GM19239 (cell line): ENCODE results near the gene RREB1.

Experiments used
- DNase-seq: peaks from one replicate; pipeline ENCODE4 v3.0.0; 2011; ENCODE audit warnings: low spot score; ENCODE audit not compliant: insufficient read length
- FAIRE-seq: peaks from 2 replicates; lab custom pipeline; 2011; peaks lifted over from hg19 to GRCh38; lab: Jason Lieb, UNC

RREB1 gene

DNA sequence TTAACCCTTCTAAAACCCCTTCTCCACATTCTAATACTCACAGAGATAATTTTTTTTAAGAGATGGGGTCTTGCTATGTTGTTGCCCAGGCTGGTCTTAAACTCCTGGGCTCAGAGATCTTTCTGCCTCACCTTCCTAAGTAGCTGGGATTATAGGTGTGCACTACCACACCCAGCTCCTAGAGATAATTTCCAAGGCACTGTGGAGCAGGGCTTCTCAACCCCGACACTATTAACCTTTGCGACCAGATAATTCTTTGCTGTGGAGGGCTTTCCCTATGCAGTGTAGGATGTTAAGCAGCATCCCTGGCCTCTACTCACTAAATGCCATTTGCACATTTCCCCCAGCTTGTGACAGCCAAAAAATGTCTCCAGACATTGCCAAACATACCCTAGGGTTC, 8.8 kb upstream of the RREB1 start:
- no peak for DNase-seq
- FAIRE-seq, result no peak

DNA sequence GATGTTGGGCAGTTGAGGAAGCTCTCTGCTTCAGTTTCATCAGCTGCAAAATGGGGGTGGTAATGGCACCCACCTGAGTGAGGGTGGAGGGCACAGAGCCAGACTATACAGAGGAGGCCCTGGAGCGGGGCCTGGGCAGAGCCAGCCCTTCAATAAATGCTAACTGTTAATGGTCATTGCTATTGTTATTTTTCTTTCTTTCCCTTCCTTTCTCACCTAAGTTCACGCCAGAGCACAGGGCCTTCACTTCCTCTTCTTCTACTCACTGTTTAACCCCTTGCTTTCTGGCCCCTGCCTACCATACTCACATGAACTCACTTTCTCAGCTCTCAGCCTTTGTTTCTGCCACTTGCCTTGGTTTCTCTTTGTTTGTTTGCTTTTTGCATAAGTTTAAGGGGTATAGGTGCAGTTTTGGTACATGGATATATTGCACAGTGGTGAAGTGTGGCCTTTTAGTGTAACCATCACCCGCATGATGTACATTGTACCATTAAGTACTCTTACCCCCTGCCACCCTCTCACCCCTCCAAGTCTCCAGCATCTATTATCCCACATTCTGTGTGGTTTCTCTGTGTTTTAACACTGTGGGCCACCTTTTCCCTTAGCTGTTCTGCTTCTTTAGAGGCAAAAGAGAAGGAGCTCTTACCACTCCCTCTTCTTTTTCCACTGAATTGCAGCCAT, 7.5 kb upstream of the RREB1 start:
- DNase-seq (no peak), FAIRE-seq (peak; percentile 68)

DNA sequence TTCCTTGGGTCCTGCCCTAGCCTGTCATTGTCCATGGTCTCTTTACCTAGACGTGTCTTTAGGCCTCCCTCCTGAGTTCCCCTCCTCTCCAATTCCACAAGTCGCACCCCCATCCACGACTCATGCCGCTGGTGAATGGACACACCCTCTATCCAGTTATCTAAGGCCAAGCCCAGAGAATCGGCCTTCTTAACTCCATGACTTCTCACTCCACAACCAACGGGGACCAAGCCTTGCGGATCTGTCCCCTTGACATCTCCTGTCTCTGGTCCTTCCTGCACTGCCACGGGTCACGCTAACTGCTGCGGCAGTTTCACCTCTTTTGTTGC, 7.0 kb upstream of the RREB1 start:
- no peak for FAIRE-seq
- DNase-seq, result no peak

DNA sequence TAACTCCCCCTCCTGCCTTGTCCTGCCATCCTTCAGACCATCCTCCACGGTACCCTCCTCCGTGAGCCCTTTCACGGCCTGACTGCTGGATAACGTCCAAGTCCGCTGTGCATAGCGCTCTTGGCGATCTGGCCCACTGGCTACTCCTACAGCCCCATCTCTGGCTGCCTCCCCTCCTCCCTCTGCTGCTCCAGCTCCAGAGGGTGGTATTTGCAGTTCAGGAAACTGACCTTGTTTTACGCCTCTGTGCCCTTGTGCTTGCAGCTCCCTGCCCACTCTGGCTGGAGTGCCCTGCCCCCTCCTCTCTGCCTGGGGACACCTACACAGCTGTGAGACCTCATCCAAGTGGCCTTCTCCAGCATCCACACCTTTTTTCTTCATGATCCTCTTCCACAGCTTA, 6.5 kb upstream of the RREB1 start:
- FAIRE-seq, result no peak
- DNase-seq, result no peak

DNA sequence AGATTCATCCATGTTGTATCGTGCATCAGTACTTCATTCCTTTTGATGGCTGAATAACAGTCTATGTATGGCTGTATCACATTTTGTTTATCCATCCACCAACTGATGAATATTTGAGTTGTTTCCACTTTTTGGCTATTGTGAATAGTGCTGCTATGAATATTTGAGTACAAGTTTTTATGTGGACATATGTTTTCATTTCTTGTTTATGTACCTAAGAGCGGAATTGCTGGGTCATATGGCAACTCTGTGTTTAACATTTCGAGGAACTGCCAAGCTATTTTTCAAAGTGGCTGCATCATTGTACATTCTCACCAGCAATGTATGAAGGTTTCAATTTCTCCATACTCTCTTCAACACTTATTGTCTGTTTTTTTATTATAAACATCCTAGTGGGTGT, 3.0 kb upstream of the RREB1 start:
- FAIRE-seq, result no peak
- DNase-seq, result no peak

DNA sequence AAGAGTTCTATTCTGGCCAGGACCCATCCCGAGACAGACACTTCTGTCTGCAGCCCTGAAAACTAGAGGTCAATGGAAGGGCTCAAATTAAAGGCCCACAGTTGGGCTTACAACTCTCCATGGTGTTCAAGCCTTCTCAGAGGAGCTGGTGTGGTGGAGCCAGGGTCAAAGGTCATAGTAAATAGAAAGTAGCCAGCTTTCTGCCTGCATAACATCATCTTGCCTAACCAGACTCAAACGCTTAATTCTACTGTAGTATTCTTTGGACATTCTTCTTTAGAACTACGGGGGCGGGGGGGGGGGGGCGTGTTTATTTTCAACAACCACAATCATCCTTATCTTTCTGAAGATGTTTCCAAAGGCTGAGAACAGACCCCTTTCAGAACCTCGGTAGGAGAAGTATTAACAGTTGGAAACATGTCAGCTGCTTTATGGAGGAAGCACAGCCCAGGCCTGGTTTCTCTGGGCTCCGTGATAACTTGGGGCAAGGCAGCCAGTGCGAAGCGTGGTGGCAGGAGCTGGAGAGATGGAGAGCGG, 1.5 kb upstream of the RREB1 start:
- FAIRE-seq (peak; percentile 72), DNase-seq (no peak)

DNA sequence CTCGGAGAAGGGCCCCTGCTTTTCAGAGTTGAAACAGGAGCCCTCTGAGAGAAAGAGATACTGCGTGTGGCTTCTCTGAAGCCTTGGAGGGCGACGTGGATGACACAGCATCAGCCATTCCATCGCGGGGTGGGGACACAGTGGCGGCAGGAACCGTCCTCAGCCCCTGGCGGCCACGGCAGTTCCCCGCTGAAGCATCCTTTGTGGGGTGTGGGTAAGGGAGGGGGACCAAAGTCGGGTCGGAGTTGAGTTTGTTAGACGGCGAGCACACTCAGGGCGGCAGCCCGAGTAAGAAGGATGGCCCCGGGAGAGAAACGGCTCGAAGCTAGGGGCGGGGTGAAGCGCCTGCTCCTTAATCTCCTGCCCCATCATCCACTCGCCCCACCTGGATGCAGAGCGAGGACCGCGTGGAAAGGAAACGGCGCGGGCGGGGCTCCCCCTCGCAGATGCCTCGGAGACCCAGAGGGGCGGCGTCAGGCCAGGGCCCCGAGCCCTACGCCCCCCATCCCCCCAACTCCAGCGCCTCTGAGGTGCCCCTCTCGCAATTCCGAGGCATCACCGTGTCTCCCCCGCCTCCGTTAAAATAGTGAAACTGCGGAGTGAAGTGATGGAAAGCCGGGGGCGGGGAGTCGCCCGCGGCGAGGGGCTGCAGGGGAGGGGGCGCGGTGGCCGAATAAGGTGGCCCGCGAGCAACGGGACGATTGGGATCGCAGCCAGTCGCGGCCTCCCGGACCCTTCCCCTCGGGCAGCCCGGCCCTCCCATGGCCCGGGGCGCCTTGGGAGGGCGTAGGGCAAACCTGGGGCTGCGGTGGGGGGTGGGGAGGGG, 796 bp upstream of the RREB1 start:
- peak; percentile 39 for FAIRE-seq
- peak; percentile 60 for DNase-seq

DNA sequence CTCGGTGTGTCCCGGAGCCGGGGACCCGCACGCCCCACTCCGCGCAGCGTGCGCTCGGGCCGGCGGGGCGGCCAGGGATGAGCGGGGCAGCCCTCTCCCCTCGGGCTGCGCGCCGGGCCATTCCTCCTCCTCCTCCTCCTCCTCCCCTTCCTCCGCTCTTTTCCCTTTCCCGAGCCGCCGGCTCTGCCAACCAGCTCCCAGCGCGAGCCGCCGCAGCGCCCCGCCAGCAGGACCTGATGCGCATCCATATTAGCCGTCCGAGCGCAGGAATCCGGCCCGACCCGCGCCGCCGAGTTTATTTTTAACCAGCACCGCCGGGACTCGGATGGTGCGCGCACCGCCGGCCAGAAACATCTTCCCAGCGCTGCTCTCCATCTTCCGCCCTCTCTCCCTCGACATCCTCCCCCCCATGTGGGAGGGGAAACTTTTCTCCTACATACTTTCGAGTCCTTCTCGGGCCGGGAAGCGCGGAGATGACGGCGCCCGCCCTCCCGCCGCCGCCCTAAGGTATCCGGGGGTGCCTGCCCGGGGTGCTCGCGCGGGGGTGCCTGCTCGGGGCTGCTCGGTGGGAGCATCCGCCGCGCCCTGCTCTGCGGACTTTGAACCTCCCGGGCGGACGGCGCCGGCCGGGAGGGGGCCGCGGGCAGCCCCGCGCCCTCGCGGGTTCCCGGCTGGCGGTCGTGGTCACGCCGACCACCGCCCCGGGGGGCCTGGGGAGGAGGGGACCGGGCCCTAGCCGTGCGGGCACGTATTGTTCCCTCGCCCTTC, 619 bp downstream of the RREB1 start:
- FAIRE-seq, result peak; percentile 53

DNA sequence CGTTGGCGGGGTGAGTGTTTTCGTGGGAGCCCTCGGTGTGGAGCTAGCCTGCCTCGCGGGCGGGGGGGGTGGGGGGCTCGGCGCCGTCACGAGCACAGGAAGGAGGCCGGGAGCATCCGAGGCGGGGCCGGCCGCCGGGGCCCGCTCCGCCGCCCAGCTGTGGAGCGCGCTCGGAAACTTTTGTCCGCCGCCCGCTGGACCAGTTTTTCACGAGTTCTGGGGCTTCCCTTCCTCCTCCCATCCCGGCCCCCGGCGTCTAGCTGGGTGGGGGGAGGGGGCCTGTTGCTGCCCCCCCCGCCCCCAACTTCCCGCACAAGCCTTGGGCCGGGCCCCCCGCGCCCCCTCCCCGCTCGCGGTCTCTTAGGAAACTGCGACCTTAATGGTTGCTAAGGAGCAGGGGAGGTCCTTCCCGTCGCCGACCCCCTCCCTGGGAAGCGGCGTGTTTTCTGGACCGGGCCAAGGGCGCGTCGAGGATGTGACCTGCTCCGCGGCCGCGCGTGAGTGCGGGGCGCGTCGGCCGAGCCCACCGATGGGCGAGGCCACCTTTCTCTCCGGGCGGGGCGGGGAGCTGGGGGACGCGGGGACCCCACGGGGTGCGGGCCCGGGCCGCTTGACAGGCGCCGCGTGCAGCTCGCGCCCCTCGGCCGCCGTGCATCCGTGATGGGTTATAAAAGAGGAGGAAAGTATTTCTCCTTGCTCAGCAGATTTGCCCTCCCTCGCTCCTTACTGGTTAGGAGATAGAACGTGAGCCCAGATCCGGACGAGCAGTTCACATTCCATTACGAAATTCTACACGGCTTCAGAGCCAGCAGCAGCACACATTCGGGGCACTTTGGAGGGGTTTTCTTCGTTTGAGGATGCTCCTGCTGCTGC, 1.4 kb downstream of the RREB1 start:
- FAIRE-seq (peak; percentile 23), DNase-seq (no peak)

More for the DNA sequence above, 619 bp downstream of the RREB1 start:
- no peak for DNase-seq

DNA sequence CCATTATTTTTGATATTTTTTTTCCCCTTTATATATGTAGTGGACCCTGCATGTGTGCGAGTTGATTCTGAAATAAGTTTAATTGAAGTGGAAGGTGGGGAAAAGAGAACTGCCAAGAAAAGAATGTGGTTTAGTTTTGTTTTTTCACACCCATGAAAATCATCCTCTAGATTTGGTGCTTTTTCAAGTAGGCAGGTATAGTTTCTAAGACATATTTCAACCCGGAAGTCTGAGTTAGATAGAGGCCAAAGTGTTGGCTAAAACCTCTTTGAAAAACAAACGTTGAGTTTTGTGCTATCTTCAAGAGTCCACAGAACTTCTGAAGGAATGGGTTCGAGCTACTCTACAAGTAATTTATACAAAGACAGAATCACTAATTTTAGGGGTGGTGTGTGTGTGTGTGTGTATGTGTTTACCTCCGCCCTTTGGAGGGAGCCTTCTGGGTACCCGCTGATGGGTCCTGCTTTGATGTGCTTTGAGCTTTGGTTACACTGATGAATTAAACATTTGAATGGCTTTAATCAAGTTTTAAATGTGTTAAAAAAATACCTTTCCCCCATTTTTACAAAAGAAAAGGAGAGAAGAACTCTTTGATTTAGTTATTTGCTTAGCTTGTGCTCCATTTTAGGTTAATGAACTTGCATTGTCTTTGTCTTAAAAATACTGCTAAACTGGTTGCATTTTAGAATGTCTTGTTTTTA, 2.5 kb downstream of the RREB1 start:
- DNase-seq (no peak), FAIRE-seq (peak; percentile 14)

DNA sequence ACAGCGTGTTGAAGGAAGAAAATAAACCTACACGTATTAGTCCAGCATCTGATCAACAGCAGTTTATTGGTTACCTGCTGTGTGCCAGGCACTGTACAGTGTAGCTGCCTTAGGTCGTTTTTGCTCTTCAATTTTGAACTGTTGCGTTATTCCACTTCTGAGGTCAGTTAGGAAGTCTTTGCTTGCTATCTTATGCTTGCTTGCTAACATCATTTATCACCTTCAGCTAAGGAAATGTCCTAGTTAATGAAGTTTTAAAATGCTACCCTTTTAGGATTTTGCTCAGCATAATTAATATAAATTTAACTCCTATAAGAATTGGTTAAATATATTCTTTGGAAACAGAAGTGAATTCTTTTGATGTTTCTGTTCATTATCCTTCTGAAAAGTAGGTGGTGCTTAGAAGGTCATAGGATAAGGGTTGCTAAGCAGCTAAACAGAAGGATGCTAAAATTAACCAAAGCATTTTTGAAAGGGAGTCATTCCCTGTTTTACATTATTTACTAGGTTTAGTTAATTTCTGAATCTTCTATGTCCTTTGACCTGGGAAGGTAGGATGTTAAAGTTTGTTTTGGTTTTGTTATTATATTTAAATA, 3.4 kb downstream of the RREB1 start:
- no peak for DNase-seq
- FAIRE-seq, result peak; percentile 64

DNA sequence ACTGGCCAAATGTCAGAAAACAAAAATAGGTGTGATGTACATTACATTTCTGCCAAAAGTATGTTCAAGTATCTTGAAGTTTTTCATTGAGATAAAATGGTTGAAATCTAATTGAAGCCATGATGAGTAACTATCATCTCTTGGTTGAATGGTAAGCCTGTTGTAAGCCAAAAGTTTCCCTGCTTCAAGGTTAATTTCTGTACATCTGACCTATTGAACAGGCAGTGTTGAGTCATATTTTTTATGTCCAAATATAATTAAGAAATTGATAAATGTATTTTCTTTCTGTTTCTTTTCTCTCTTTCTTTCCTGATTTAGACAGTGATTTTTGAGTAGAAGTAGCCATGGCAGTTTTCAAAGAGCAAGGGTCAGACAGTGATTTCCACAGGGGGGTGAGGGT, 4.4 kb downstream of the RREB1 start:
- FAIRE-seq (no peak), DNase-seq (no peak)

DNA sequence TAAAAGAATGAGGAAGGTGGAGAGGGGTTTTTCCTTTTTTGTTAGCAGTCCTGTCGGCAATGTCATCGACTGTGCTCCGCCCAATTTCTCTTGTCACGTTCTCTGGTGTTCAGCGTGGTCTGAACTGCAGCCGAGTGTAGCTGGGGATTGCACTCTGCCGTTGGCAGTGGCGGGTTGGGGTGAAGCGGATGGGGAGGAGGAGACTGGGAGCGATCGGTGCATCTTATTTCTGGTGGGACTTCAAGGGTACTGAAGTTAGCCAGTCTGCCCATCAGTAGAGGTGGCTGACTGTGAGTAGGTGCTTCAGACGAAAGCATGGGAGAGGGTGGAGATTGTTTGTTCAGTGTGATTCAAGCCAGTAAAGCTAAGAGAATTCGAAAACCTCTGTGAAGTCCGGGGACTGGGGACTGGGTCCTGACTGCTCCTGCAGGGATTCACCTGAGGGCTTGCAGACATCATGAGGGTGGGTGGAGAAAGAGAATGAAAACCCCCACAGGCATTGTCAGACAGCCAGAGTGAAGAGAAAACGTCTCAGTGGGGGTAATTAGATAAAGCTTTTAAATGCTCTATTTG, 5.1 kb downstream of the RREB1 start:
- FAIRE-seq, result no peak
- no peak for DNase-seq

DNA sequence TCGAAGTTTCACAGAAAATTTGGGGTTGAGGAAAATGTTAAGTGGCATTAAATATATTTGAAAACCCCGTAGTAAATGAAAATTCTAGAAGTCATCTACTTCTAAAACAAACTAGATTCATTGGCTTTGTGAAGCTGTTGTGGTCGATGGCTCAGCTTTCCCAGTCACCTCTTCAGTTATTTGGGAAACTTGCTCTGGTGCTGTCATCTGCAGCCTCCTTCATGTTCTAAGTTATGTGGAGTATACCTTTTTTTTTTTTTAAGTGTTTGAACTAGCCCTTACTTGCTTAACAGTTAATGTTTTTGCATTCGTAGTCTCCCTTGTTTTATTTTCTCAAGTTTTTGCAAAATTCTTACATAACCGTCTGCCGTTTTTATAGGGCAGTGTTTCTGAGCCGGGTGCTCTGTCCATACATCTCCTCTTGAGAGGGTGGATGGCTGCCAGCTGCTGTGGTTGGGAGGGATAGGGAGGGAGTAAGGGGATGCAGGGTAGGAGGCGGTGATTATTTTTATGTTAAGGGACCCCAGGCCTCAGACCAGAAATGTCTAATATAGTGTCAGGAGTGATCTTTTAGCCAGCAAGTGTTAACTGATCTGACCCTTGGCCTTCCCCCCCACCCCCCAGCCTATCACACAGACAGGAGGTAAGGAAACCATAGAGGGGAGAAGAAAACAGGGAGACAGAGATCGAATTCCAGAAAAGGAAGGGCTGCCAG, 7.1 kb downstream of the RREB1 start:
- FAIRE-seq (no peak), DNase-seq (no peak)

DNA sequence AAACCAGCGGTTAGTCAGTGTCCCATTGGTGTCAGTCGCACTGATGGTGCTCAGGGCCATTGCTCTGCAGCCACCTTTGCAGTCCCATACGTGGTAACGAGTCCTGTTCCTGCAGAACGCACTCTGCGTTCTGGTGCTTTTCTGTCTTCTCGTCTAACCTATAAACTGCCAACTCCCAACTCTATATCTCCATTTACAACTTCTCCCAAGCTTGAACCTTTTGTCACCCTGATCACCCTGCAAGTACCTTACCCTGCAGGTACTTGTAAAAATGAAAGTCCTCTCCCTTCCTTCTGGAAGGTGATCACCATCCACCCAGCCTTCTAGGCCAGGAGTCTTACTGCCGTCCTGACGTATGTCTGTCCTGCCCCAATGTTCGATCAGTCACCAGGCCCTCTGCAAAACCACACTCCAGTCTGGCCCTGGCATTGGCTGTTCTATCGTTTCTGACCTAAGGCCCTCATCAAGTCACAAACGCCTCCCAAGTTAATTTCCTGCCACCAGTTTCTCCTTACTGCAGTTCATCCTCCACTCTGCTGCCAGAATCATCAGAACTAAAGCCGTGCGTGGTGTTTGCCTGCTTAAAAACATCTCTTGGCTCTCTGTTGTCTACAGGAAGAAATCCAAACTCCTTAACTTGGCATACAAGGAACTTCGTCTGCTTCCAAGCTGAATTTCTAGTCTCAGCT, 7.9 kb downstream of the RREB1 start:
- no peak for DNase-seq

DNA sequence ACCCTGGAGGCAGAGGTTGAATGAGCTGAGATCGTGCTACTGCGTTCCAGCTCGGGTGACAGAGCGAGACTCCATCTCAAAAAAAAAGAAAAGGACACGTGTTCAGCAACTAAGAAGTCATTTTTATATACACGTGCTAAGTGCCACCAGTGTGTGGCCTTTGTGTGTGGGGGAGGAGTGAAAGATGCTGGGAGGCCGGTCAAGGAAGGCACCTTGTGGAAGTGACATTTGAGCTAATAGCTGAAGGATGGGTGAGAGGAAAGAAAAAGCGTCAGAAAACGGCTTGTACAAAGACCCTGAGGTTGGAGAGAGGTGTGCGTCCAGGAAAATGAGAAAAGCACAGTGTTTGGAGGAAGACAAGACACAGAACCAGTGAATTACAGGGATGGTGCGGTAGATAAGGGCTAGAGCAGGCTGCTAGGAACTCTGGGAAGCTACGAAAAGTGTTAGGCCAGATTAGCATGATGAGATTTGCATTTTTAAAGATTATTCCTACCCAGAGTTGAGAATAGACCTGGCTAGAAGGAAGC, 11.6 kb downstream of the RREB1 start:
- no peak for DNase-seq
- no peak for FAIRE-seq

More for the DNA sequence above, 7.9 kb downstream of the RREB1 start:
- FAIRE-seq, result no peak

DNA sequence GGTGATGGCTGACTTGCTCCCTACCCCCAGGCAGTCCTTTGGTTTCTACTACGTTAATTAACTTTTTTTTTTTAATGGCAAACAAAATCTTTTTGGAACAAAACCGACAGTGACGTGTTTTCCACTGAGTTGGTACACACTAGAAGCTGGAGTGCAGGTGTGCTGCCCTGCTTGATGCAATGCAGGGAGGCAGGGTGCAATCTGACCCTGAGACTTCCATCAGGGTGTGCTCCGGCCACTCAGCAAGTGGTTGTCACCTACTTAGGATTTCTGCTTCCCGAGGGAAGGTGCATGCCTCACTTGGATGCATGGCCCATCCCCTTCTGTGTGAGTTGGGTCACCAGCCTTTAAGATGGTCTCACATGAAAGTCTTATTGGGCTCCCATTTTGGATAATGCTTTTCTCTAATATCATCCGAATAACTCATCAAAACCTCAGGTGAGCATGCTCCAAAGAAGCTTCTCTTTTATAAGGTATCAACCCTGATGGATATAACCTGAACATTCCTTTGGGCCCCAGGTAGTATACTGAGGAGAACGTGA, 14.0 kb downstream of the RREB1 start:
- DNase-seq (no peak), FAIRE-seq (no peak)
